Osteoblast (primary cell): Measurements from ENCODE around the gene VAV2. TPM values are rescaled to one million over a fixed set of nuclear protein-coding genes. Genes with fewer than 3 reads are reported as not detected.

Experiments used
- DNase-seq: peaks from one replicate; pipeline ENCODE4 v3.0.0; 2011; ENCODE audit warnings: low spot score, mixed read lengths; ENCODE audit not compliant: insufficient read length; ENCODE audit errors: missing footprints
- H2AFZ ChIP-seq: 2 replicates; pipeline ENCODE4 v1.6.0; 2011; ENCODE audit warnings: mild to moderate bottlenecking, low read length
- H3K27ac ChIP-seq: 2 replicates; pipeline ENCODE4 v1.5.1; 2011; ENCODE audit warnings: mild to moderate bottlenecking, low read depth, low read length, moderate library complexity
- H3K27me3 ChIP-seq: 2 replicates; pipeline ENCODE4 v1.6.0; 2012; ENCODE audit warnings: mild to moderate bottlenecking, control low read depth, inconsistent platforms, low read length, moderate library complexity; ENCODE audit not compliant: insufficient read depth
- H3K36me3 ChIP-seq: 2 replicates; pipeline ENCODE4 v1.5.1; 2011; ENCODE audit warnings: mild to moderate bottlenecking, low read length, control low read depth, moderate library complexity; ENCODE audit not compliant: insufficient read depth
- H3K4me1 ChIP-seq: 2 replicates; pipeline ENCODE4 v1.5.1; 2011; ENCODE audit warnings: mild to moderate bottlenecking, low read length, control low read depth, moderate library complexity; ENCODE audit not compliant: insufficient read depth
- H3K4me2 ChIP-seq: 2 replicates; pipeline ENCODE4 v1.6.0; 2011; ENCODE audit warnings: mild to moderate bottlenecking, low read length; ENCODE audit not compliant: insufficient read depth
- H3K4me3 ChIP-seq: fragments of 200-600 bp; sonication (generic); 3 replicates; pipeline ENCODE4 v1.5.1; 2012; ENCODE audit warnings: mild to moderate bottlenecking, low read length, inconsistent platforms; ENCODE audit not compliant: insufficient read depth
- H3K79me2 ChIP-seq: 2 replicates; pipeline ENCODE4 v1.6.0; 2012; ENCODE audit warnings: mild to moderate bottlenecking, low read length, control low read depth, inconsistent platforms; ENCODE audit not compliant: insufficient read depth
- H3K9me3 ChIP-seq: 2 replicates; pipeline ENCODE4 v1.5.1; 2011; ENCODE audit warnings: low read depth, low read length, control low read depth
- H4K20me1 ChIP-seq: 2 replicates; pipeline ENCODE4 v1.6.0; 2012; ENCODE audit warnings: mild to moderate bottlenecking, low read length, control low read depth; ENCODE audit not compliant: insufficient read depth
- total RNA-seq: library from RNA; depleted of rRNA; stranded (reverse); fragments of >200 nt; gene quantifications from 2 replicates; pipeline ENCODE4 v1.2.3, GENCODE V29; 2012
- TF ChIP-seq, protein P1 (sequence below): IDR thresholded peaks from 2 replicates; pipeline ENCODE4 v1.5.1; 2011; ENCODE audit warnings: mild to moderate bottlenecking, low read depth, low read length, moderate library complexity; ENCODE audit errors: extremely low read depth

The VAV2 gene
- total RNA-seq, 1 donor = 8.0 TPM

DNA sequence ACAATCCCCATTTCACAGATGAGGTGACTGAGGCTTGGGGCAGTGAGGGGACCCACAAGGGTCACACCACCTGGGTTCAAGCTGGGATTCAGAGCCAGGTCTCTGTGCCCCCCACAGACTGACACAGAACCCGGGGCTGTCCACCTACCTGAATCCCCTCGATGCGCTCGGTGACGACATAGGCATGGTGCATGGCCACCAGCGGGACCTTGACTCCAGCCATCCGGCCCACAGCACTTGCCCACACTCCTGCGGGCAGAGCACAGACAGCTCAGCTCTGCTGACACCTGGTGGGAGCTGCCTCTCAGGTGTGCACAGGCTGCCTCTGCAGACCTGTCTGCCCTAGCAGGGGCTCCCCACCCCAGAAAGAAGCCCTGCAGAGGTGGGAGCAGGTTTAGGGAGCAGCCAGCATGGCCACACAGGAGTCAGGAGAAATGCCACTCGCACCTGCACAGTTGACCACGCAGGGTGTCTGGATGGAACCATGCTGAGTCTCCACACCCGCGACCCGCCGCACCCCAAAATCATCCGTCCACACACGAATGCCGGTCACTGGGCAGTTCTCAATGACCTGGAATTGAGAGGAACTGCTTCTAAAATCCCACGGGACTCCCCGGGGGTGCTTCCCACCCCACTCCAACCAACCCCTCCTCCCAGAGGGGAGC lies 262.4 kb downstream of the VAV2 start:
- H3K9me3 ChIP-seq = no peaks in the 10 kb centered on the region
- no peak overlapping the region for H2AFZ ChIP-seq
- H3K4me1 ChIP-seq = no peaks in the 10 kb centered on the region
- no peaks in the 10 kb centered on the region for H3K36me3 ChIP-seq
- peak; percentile 58 for DNase-seq
- H3K79me2 ChIP-seq = no peaks in the 10 kb centered on the region
- H4K20me1 ChIP-seq = no peaks in the 10 kb centered on the region
- H3K27ac ChIP-seq = no peak overlapping the region
- H3K4me2 ChIP-seq = no peak overlapping the region
- TF ChIP-seq, protein P1, sequence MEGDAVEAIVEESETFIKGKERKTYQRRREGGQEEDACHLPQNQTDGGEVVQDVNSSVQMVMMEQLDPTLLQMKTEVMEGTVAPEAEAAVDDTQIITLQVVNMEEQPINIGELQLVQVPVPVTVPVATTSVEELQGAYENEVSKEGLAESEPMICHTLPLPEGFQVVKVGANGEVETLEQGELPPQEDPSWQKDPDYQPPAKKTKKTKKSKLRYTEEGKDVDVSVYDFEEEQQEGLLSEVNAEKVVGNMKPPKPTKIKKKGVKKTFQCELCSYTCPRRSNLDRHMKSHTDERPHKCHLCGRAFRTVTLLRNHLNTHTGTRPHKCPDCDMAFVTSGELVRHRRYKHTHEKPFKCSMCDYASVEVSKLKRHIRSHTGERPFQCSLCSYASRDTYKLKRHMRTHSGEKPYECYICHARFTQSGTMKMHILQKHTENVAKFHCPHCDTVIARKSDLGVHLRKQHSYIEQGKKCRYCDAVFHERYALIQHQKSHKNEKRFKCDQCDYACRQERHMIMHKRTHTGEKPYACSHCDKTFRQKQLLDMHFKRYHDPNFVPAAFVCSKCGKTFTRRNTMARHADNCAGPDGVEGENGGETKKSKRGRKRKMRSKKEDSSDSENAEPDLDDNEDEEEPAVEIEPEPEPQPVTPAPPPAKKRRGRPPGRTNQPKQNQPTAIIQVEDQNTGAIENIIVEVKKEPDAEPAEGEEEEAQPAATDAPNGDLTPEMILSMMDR = no peak
- H3K4me3 ChIP-seq = no peak overlapping the region
- H3K27me3 ChIP-seq = peaks cover 5% of the 10 kb centered on the region

DNA sequence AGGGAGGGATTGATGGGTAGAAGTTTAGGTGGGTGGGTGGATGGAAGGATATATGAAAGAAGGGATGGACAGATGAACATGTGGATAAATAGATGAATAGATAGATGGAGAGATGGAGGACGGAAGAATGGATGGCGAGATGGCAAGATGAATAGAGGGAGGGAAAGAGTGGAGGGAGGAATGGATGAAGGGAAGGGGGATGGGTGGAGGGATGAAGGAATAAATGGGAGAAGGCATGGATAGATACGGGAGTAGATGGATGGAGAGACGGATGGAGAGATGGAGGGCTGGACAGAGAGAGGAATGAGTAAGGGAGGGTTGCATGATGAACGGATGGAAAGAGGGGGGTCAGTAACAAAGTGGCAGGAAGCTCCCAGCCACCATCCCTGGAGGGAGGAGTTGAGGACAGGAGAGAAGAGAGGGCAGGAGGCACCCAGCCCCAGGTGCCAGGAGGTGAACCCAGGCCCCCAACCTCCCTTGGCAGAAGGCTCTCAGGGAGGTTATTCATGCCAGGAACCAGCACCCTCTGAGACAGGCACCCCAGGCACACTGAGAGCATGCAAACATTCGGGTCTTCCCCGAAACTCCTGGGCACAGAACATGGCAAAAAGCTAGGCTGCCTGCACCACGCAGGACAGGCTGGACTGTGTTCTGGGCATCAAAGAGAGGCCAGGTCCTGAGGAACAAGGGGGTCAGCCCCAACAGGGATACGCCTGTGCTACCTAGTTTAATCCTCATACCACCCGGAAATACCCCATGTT lies 263.1 kb downstream of the VAV2 start:
- Histone ChIP-seq H3K36me3 (no peaks in the 10 kb centered on the region), H3K27ac (no peak overlapping the region), H3K4me3 (no peak overlapping the region), H3K27me3 (peaks cover 5% of the 10 kb centered on the region), H3K4me1 (no peaks in the 10 kb centered on the region), H4K20me1 (no peaks in the 10 kb centered on the region), H2AFZ (no peak overlapping the region), H3K9me3 (no peaks in the 10 kb centered on the region), H3K4me2 (no peak overlapping the region), H3K79me2 (no peaks in the 10 kb centered on the region)
- TF ChIP-seq, protein P1 = no peak
- DNase-seq = peak; percentile 41

DNA sequence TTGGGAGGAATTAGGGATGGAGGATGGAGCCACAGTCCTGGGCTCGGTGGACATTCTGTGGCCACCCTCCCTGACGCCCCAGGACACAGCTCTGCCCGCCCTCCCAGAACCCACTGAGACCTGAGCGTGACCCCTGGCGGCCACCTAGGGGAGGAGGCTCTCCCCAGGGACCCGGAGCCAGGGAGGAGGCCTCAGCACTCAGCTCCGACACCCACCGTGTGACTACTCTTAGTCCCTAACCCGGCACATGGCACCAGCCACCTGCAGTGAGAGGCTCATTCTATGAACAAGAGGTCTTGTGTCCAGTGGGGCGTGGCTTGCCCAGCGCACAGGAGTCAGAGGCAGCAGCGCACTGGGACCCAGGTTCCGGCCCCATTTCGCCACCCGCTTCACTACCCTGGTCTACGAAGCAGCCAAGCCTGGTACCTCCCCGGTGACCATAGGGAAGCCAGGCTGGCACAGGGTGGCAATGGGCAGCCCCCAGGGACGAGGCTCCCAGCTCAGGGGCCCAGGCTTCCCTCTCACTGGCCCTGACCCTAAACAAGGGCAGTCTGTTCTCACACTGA lies 264.2 kb downstream of the VAV2 start:
- Histone ChIP-seq H3K4me2 (no peak overlapping the region), H3K27me3 (peaks cover 5% of the 10 kb centered on the region), H3K4me3 (no peak overlapping the region), H2AFZ (no peak overlapping the region), H4K20me1 (no peaks in the 10 kb centered on the region), H3K9me3 (no peaks in the 10 kb centered on the region), H3K27ac (no peak overlapping the region), H3K4me1 (no peaks in the 10 kb centered on the region), H3K36me3 (no peaks in the 10 kb centered on the region), H3K79me2 (no peaks in the 10 kb centered on the region)
- DNase-seq = peak; percentile 53
- TF ChIP-seq, protein P1 = no peak

DNA sequence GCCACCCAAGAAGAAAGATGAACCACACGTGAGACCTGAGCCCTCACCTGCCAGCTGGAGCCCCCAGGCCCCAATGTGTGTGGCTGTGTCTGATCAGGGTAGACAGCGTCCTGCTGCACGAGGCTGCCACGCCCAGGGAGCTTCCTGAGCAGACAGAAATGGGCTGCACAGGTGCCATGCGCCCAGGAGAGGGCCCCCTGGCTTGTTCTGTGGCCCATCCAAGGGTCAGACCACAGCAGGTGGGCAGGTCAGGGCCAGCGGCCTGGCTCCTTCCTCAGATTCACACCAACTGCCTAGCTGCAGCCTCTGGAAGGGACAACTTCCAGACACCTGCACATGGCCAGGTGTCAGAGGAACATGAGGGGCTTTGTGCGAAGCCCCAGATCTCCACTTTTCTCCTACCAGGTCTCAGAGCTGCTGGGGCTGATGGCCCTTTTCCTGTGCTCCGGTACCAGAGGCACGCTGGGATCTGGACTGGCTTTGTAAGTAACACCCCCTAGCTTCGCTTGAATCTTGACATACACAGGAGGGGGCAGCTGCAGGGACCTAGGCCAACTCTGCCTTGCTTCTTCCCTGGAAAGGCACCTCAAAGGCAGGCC lies 264.7 kb downstream of the VAV2 start:
- Histone ChIP-seq H2AFZ (no peak overlapping the region), H3K36me3 (no peaks in the 10 kb centered on the region), H3K79me2 (no peaks in the 10 kb centered on the region), H3K27ac (no peak overlapping the region), H3K4me3 (no peak overlapping the region), H3K9me3 (no peaks in the 10 kb centered on the region), H3K4me2 (no peak overlapping the region), H3K4me1 (no peaks in the 10 kb centered on the region), H4K20me1 (no peaks in the 10 kb centered on the region), H3K27me3 (peaks cover 5% of the 10 kb centered on the region)
- TF ChIP-seq, protein P1 = no peak
- DNase-seq = peak; percentile 58
